ENCODE results near the gene PTOV1. TPM values are rescaled to one million over a fixed set of nuclear protein-coding genes. Genes with fewer than 3 reads are reported as not detected.

Gene PTOV1
- total and polyA plus RNA-seq, 2 of the 4 experiments (the other 2 are of a cell fraction) = 34.4 to 107 TPM

GRCh38 chr19:49884760-49885159 lies 33.8 kb downstream of the PTOV1 start:
- Histone ChIP-seq H2BK15ac (ENCODE audit: low read depth, low read length) (no peak overlapping the region), H4K91ac (ENCODE audit: insufficient read depth, low read depth, low read length) (no peak overlapping the region), H3K27me3 (ENCODE audit: control insufficient read depth, insufficient read depth, low read length) (no peaks in the 10 kb centered on the region), H3K79me1 (ENCODE audit: low read depth in 1 of 2, low read length in 2 of 2) (peaks cover 0 to 11% of the 10 kb centered on the region in 2 experiments; a peak in 2 of 4 replicates), H3K56ac (ENCODE audit: extremely low read depth, insufficient read depth, low read length) (no peak overlapping the region), H3K27ac (ENCODE audit: insufficient read depth, low read length) (no peak overlapping the region), H2BK120ac (ENCODE audit: low read depth, low read length) (no peak overlapping the region), H3K4me2 (ENCODE audit: low read depth, low read length) (no peak overlapping the region), H3K4ac (ENCODE audit: low read depth, low read length) (no peak overlapping the region), H3K36me3 (ENCODE audit: control insufficient read depth, insufficient read depth, low read length) (peaks cover 59% of the 10 kb centered on the region), H3K4me3 (ENCODE audit: insufficient read depth, low read depth, low read length) (no peak overlapping the region), H3K18ac (ENCODE audit: low read depth, low read length) (no peak overlapping the region), H2AK5ac (ENCODE audit: low read depth, low read length) (no peak overlapping the region), H3K14ac (replicated peaks; ENCODE audit: low read depth, low read length) (no peak overlapping the region), H3K9me1 (ENCODE audit: insufficient read depth, low read length) (0 out of 2 replicates have a peak, but pooled peaks cover 4% of the 10 kb centered on the region), H2AFZ (replicated peaks; ENCODE audit: low read length, poor library complexity) (no peak overlapping the region), H3K4me1 (ENCODE audit: control insufficient read depth, insufficient read depth, low read length) (no peaks in the 10 kb centered on the region), H4K5ac (ENCODE audit: low read depth, low read length) (no peak overlapping the region), H2BK20ac (ENCODE audit: low read depth, low read length) (no peak overlapping the region), H3K23ac (ENCODE audit: low read depth, low read length) (no peak overlapping the region), H4K8ac (ENCODE audit: low read depth in 2 of 2, low read length in 2 of 2) (no peak overlapping the region), H2BK5ac (ENCODE audit: low read depth, low read length, poor library complexity, severe bottlenecking) (no peak overlapping the region), H4K20me1 (ENCODE audit: insufficient read depth, low read length) (no peaks in the 10 kb centered on the region), H3K9ac (ENCODE audit: low read depth, low read length) (no peak overlapping the region), H2AK9ac (replicated peaks; ENCODE audit: low read depth, low read length, poor library complexity) (no peak overlapping the region), H3K9me3 (ENCODE audit: control insufficient read depth, insufficient read depth, low read length) (peaks cover 6% of the 10 kb centered on the region; the same call in 1 of the 2 replicates)
- CTCF ChIA-PET = no interaction called here
- POLR2A ChIA-PET (ENCODE audit: unreplicated experiment) = no interaction called here
- no peak for ATAC-seq (ENCODE audit: low read depth)
- no TSS peak for BruUV-seq (replicated peaks)
- dilution Hi-C loops (cut with HindIII; ENCODE audit: low sequenced_read_pairs, unreplicated experiment) (no loop called here), intact Hi-C loops (cut with micrococcal nuclease) (no loop called here), in situ Hi-C loops (cut with MboI; ENCODE audit: low sequenced_read_pairs) (no loop called here)
- WGBS, 2 experiments (ENCODE audit: extremely low coverage in 2 of 2, insufficient read length in 1 of 2) = 94% methylated on average over 2 of the region's 3 CpGs; no CpG with 5 or more reads in 1 of the 2 experiments
- DNase-seq = no peak
- TF ChIP-seq MAZ (IDR thresholded peaks at IDR 0.05; ENCODE audit: borderline replicate concordance, low read depth, low read length) (no peak), RCOR1 (IDR thresholded peaks at IDR 0.05; ENCODE audit: insufficient replicate concordance, low read length) (no peak), FOS (IDR thresholded peaks at IDR 0.05; ENCODE audit: low read depth, low read length) (no peak), RAD21 (IDR thresholded peaks at IDR 0.05; ENCODE audit: low read length) (no peak), RFX5 (IDR thresholded peaks at IDR 0.05; ENCODE audit: low read depth, low read length) (no peak), BHLHE40 (IDR thresholded peaks at IDR 0.05; ENCODE audit: low read depth, low read length) (no peak), CHD1 (IDR thresholded peaks at IDR 0.05; ENCODE audit: low read depth, low read length) (no peak)
